WTC11 (cell line): Measurements from ENCODE around the gene MYLK2. TPM values are rescaled to one million over a fixed set of nuclear protein-coding genes. Genes with fewer than 3 reads are reported as not detected.

ENCODE experiments used
- ATAC-seq: fragments of 200-7000 bp; cut with Tn5 transposase; 2 replicates; pipeline ENCODE4 v1.10.0; 2021; ENCODE audit warnings: mild to moderate bottlenecking, moderate library complexity
- CTCF ChIA-PET: fragments of 300-600 bp; sonication (Branson Sonifier 250); formaldehyde crosslinking; loops from one replicate; lab custom pipeline; 2021; ENCODE audit warnings: antibody characterized with exemption; lab: Charles Lee
- POLR2A ChIA-PET: fragments of 350-600 bp; sonication (Branson Sonifier 250); formaldehyde crosslinking; loops from one replicate; lab custom pipeline; 2021; ENCODE audit warnings: antibody characterized with exemption; lab: Charles Lee
- DNase-seq: peaks from one replicate; pipeline ENCODE4 v3.0.0; 2021; ENCODE audit warnings: low spot score
- H3K27ac Mint-ChIP-seq: 2 replicates; pipeline ENCODE4 v1.8.0; 2021; ENCODE audit warnings: mixed read lengths
- H3K27me3 Mint-ChIP-seq: 2 replicates; pipeline ENCODE4 v1.8.0; 2021; ENCODE audit warnings: low read depth, mild to moderate bottlenecking, moderate library complexity, mixed read lengths
- H3K36me3 Mint-ChIP-seq: 2 replicates; pipeline ENCODE4 v1.8.0; 2021; ENCODE audit warnings: mixed read lengths
- H3K4me1 Mint-ChIP-seq: 2 replicates; pipeline ENCODE4 v1.8.0; 2022; ENCODE audit warnings: mixed read lengths
- H3K4me3 Mint-ChIP-seq: 2 replicates; pipeline ENCODE4 v1.8.0; 2021; ENCODE audit warnings: mild to moderate bottlenecking, moderate library complexity, mixed read lengths
- H3K9me3 Mint-ChIP-seq: 2 replicates; pipeline ENCODE4 v1.8.0; 2021; ENCODE audit warnings: mixed read lengths
- ATF1 ChIP-seq: sonication (generic); formaldehyde crosslinking; IDR thresholded peaks from 2 replicates; pipeline ENCODE4 v1.8.1; 2023; ENCODE audit warnings: mild to moderate bottlenecking, moderate library complexity, missing genetic modification reagents
- ETV6 ChIP-seq: sonication (generic); formaldehyde crosslinking; IDR thresholded peaks from 2 replicates; pipeline ENCODE4 v1.8.1; 2022; ENCODE audit warnings: mild to moderate bottlenecking, missing genetic modification reagents
- GABPB1 ChIP-seq: sonication (generic); formaldehyde crosslinking; IDR thresholded peaks from 2 replicates; pipeline ENCODE4 v1.8.1; 2023; ENCODE audit warnings: mild to moderate bottlenecking, missing genetic modification reagents
- GTF2I ChIP-seq: fragments of 250-450 bp; sonication (Bioruptor Pico); conservative IDR thresholded peaks from 2 replicates; pipeline ENCODE4 v1.4.0; 2021; ENCODE audit warnings: mild to moderate bottlenecking
- IRF2 ChIP-seq: sonication (generic); formaldehyde crosslinking; IDR thresholded peaks from 2 replicates; pipeline ENCODE4 v1.8.0; 2022; ENCODE audit warnings: low read depth, missing genetic modification reagents, borderline replicate concordance
- JUN ChIP-seq: sonication (generic); formaldehyde crosslinking; IDR thresholded peaks from 2 replicates; pipeline ENCODE4 v1.8.0; 2023; ENCODE audit warnings: mild to moderate bottlenecking, missing genetic modification reagents
- KAT7 ChIP-seq: sonication (generic); formaldehyde crosslinking; IDR thresholded peaks from 2 replicates; pipeline ENCODE4 v1.8.1; 2023; ENCODE audit warnings: missing genetic modification reagents, mild to moderate bottlenecking, borderline replicate concordance
- NFYB ChIP-seq: sonication (generic); formaldehyde crosslinking; conservative IDR thresholded peaks from 2 replicates; pipeline ENCODE4 v1.8.0; 2022; ENCODE audit warnings: low read depth, missing genetic modification reagents
- PREB ChIP-seq: sonication (generic); formaldehyde crosslinking; IDR thresholded peaks from 2 replicates; pipeline ENCODE4 v1.8.1; 2022; ENCODE audit warnings: mild to moderate bottlenecking, missing genetic modification reagents, moderate library complexity, borderline replicate concordance
- PRRX2 ChIP-seq: fragments of 250-450 bp; sonication (Bioruptor Pico); IDR thresholded peaks from 2 replicates; pipeline ENCODE4 v1.8.0; 2021; ENCODE audit warnings: mild to moderate bottlenecking
- SOX15 ChIP-seq: fragments of 250-450 bp; sonication (Bioruptor Pico); IDR thresholded peaks from 2 replicates; pipeline ENCODE4 v1.9.0; 2021; ENCODE audit warnings: mild to moderate bottlenecking
- USF2 ChIP-seq: sonication (generic); formaldehyde crosslinking; IDR thresholded peaks from 2 replicates; pipeline ENCODE4 v1.8.1; 2023; ENCODE audit warnings: mild to moderate bottlenecking, missing genetic modification reagents, moderate library complexity
- ZNF263 ChIP-seq: sonication (generic); formaldehyde crosslinking; IDR thresholded peaks from 2 replicates; pipeline ENCODE4 v1.8.1; 2022; ENCODE audit warnings: low read depth, mild to moderate bottlenecking, moderate library complexity, missing genetic modification reagents
- total RNA-seq: library from RNA; stranded (reverse); gene quantifications from 3 replicates; pipeline ENCODE4 v1.2.3, GENCODE V29; 2021
- TF ChIP-seq, protein P1 (sequence below): sonication (generic); formaldehyde crosslinking; IDR thresholded peaks from 2 replicates; pipeline ENCODE4 v1.8.1; 2023; ENCODE audit warnings: mild to moderate bottlenecking, missing genetic modification reagents, moderate library complexity
- TF ChIP-seq, protein P2 (sequence below): sonication (generic); formaldehyde crosslinking; IDR thresholded peaks from 2 replicates; pipeline ENCODE4 v1.8.1; 2022; ENCODE audit warnings: missing genetic modification reagents, borderline replicate concordance
- TF ChIP-seq, protein P3 (sequence below): sonication (generic); formaldehyde crosslinking; IDR thresholded peaks from 2 replicates; pipeline ENCODE4 v1.8.0; 2022; ENCODE audit warnings: mild to moderate bottlenecking, missing genetic modification reagents
- TF ChIP-seq, protein P4 (sequence below): fragments of 250-450 bp; sonication (Bioruptor Pico); IDR thresholded peaks from 2 replicates; pipeline ENCODE4 v1.9.0; 2021; ENCODE audit warnings: moderate library complexity, mild to moderate bottlenecking, inconsistent platforms, borderline replicate concordance
- TF ChIP-seq, protein P5 (sequence below): sonication (generic); formaldehyde crosslinking; IDR thresholded peaks from 2 replicates; pipeline ENCODE4 v1.8.1; 2022; ENCODE audit warnings: mild to moderate bottlenecking, moderate library complexity, missing genetic modification reagents
- TF ChIP-seq, protein P6 (sequence below): sonication (generic); formaldehyde crosslinking; IDR thresholded peaks from 2 replicates; pipeline ENCODE4 v1.8.0; 2022; ENCODE audit warnings: mild to moderate bottlenecking, missing genetic modification reagents
- TF ChIP-seq, protein P7 (sequence below): sonication (generic); formaldehyde crosslinking; conservative IDR thresholded peaks from 2 replicates; pipeline ENCODE4 v1.8.1; 2023; ENCODE audit warnings: mild to moderate bottlenecking, low read depth, missing genetic modification reagents, moderate library complexity

MYLK2 gene
- total RNA-seq, 1 experiment from 2014 or later: 0.28 TPM

DNA sequence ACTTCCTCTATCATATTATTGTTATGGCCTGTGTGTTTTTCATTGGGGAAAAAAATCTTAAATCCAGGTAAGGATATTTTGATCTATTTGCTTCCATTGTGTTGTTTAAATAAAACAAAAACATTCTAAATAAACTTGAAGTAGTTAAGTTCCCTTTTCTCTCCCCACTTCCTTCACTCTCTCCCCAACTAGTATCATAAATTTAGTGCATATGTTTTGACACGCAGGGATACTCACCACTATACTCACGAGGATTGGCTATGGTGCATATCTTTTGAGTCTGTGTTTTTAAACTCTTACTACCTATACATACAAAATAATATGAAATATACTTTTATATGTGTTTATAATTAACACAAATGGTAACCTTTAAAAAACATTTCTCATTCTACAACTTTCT, 56.5 kb downstream of the MYLK2 start:
- Mint-ChIP-seq H3K9me3 (no peaks in the 10 kb centered on the region), H3K27ac (no peak overlapping the region), H3K4me1 (peaks cover 4% of the 10 kb centered on the region; the same call in 1 of the 2 replicates), H3K4me3 (no peak overlapping the region), H3K27me3 (peaks cover 30% of the 10 kb centered on the region), H3K36me3 (no peaks in the 10 kb centered on the region)
- DNase-seq (no peak), ATAC-seq (no peak)
- TF ChIP-seq, protein P1, sequence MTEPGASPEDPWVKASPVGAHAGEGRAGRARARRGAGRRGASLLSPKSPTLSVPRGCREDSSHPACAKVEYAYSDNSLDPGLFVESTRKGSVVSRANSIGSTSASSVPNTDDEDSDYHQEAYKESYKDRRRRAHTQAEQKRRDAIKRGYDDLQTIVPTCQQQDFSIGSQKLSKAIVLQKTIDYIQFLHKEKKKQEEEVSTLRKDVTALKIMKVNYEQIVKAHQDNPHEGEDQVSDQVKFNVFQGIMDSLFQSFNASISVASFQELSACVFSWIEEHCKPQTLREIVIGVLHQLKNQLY (CRISPR knock-in tag): no peak
- TF ChIP-seq, protein P2, sequence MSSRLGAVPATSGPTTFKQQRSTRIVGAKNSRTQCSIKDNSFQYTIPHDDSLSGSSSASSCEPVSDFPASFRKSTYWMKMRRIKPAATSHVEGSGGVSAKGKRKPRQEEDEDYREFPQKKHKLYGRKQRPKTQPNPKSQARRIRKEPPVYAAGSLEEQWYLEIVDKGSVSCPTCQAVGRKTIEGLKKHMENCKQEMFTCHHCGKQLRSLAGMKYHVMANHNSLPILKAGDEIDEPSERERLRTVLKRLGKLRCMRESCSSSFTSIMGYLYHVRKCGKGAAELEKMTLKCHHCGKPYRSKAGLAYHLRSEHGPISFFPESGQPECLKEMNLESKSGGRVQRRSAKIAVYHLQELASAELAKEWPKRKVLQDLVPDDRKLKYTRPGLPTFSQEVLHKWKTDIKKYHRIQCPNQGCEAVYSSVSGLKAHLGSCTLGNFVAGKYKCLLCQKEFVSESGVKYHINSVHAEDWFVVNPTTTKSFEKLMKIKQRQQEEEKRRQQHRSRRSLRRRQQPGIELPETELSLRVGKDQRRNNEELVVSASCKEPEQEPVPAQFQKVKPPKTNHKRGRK (CRISPR knock-in tag): no peak
- TF ChIP-seq, protein P3, sequence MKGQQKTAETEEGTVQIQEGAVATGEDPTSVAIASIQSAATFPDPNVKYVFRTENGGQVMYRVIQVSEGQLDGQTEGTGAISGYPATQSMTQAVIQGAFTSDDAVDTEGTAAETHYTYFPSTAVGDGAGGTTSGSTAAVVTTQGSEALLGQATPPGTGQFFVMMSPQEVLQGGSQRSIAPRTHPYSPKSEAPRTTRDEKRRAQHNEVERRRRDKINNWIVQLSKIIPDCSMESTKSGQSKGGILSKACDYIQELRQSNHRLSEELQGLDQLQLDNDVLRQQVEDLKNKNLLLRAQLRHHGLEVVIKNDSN: no peak
- ChIA-PET CTCF (no interaction called here), POLR2A (no interaction called here)

- ChIA-PET CTCF (no interaction called here), POLR2A (no interaction called here)
- Mint-ChIP-seq H3K27me3 (peaks cover 28% of the 10 kb centered on the region), H3K9me3 (no peaks in the 10 kb centered on the region), H3K4me1 (no peaks in the 10 kb centered on the region), H3K36me3 (no peaks in the 10 kb centered on the region), H3K4me3 (no peak overlapping the region), H3K27ac (no peak overlapping the region)
- DNase-seq (no peak), ATAC-seq (no peak)
- TF ChIP-seq IRF2 (CRISPR knock-in tag): no peak
Measured at GRCh38 chr20:31877684-31878083, 58.5 kb downstream of the MYLK2 start.

- peak overlapping the region; percentile 76; the same call in 1 of the 2 replicates for H3K27ac Mint-ChIP-seq
- CTCF ChIA-PET: interaction anchor here (0.6 to 2.4 kb wide), 12 partner anchors 8 to 212 kb away, joined by 3 to 16 read pairs (median 4); partner anchors contain the start of gene PDRG1
- TF ChIP-seq, protein P4, sequence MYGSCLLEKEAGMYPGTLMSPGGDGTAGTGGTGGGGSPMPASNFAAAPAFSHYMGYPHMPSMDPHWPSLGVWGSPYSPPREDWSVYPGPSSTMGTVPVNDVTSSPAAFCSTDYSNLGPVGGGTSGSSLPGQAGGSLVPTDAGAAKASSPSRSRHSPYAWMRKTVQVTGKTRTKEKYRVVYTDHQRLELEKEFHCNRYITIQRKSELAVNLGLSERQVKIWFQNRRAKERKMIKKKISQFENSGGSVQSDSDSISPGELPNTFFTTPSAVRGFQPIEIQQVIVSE (CRISPR knock-in tag): no peak
- no peak for TF ChIP-seq ZNF263 (CRISPR knock-in tag)
- peak; percentile 58 for TF ChIP-seq USF2 (CRISPR knock-in tag)
- TF ChIP-seq SOX15 (CRISPR knock-in tag): no peak
- TF ChIP-seq PREB (CRISPR knock-in tag): no peak
- peak; percentile 61; the same call in 1 of the 2 replicates for TF ChIP-seq GABPB1 (CRISPR knock-in tag)
- TF ChIP-seq ETV6 (CRISPR knock-in tag): 0 out of 2 replicates have a peak, but pooled peaks have one; percentile 17
- TF ChIP-seq, protein P5, sequence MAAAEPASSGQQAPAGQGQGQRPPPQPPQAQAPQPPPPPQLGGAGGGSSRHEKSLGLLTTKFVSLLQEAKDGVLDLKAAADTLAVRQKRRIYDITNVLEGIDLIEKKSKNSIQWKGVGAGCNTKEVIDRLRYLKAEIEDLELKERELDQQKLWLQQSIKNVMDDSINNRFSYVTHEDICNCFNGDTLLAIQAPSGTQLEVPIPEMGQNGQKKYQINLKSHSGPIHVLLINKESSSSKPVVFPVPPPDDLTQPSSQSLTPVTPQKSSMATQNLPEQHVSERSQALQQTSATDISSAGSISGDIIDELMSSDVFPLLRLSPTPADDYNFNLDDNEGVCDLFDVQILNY (CRISPR knock-in tag): 0 out of 2 replicates have a peak, but pooled peaks have one; percentile 6
- TF ChIP-seq KAT7 (CRISPR knock-in tag): no peak
- TF ChIP-seq GTF2I: 0 out of 2 replicates have a peak, but pooled peaks have one; percentile 51
- TF ChIP-seq, protein P6, sequence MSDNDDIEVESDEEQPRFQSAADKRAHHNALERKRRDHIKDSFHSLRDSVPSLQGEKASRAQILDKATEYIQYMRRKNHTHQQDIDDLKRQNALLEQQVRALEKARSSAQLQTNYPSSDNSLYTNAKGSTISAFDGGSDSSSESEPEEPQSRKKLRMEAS (CRISPR knock-in tag): peak; percentile 76
- no peak for TF ChIP-seq JUN (CRISPR knock-in tag)
- no peak for TF ChIP-seq ATF1 (CRISPR knock-in tag)
- TF ChIP-seq PRRX2: no peak
- TF ChIP-seq NFYB: peak; percentile 52
- TF ChIP-seq, protein P7, sequence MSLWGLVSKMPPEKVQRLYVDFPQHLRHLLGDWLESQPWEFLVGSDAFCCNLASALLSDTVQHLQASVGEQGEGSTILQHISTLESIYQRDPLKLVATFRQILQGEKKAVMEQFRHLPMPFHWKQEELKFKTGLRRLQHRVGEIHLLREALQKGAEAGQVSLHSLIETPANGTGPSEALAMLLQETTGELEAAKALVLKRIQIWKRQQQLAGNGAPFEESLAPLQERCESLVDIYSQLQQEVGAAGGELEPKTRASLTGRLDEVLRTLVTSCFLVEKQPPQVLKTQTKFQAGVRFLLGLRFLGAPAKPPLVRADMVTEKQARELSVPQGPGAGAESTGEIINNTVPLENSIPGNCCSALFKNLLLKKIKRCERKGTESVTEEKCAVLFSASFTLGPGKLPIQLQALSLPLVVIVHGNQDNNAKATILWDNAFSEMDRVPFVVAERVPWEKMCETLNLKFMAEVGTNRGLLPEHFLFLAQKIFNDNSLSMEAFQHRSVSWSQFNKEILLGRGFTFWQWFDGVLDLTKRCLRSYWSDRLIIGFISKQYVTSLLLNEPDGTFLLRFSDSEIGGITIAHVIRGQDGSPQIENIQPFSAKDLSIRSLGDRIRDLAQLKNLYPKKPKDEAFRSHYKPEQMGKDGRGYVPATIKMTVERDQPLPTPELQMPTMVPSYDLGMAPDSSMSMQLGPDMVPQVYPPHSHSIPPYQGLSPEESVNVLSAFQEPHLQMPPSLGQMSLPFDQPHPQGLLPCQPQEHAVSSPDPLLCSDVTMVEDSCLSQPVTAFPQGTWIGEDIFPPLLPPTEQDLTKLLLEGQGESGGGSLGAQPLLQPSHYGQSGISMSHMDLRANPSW (CRISPR knock-in tag): no peak
Measured at GRCh38 chr20:31879143-31879987, 60.2 kb downstream of the MYLK2 start.

More at GRCh38 chr20:31879143-31879987, 60.2 kb downstream of the MYLK2 start:
- Mint-ChIP-seq H3K4me3 (peak overlapping the region; percentile 92), H3K27me3 (peaks cover 25% of the 10 kb centered on the region), H3K36me3 (no peaks in the 10 kb centered on the region), H3K4me1 (no peaks in the 10 kb centered on the region), H3K9me3 (no peaks in the 10 kb centered on the region)
- DNase-seq (peak; percentile 96), ATAC-seq (peak; percentile 99)
- POLR2A ChIA-PET: interaction anchor here (0.7 kb wide), 1 partner anchor 10 kb away, joined by 4 read pairs; no protein-coding TSS in a partner anchor
